HL-60/S4 (cell line): ENCODE data around the gene HPCAL1.

Source experiments
- in situ Hi-C: fragments of 300-500 bp; cut with MboI; formaldehyde crosslinking; loops from 2 replicates; pipeline ENCODE4 v1.14.3; 2022; ENCODE audit warnings: low sequenced_read_pairs

HPCAL1 gene

DNA sequence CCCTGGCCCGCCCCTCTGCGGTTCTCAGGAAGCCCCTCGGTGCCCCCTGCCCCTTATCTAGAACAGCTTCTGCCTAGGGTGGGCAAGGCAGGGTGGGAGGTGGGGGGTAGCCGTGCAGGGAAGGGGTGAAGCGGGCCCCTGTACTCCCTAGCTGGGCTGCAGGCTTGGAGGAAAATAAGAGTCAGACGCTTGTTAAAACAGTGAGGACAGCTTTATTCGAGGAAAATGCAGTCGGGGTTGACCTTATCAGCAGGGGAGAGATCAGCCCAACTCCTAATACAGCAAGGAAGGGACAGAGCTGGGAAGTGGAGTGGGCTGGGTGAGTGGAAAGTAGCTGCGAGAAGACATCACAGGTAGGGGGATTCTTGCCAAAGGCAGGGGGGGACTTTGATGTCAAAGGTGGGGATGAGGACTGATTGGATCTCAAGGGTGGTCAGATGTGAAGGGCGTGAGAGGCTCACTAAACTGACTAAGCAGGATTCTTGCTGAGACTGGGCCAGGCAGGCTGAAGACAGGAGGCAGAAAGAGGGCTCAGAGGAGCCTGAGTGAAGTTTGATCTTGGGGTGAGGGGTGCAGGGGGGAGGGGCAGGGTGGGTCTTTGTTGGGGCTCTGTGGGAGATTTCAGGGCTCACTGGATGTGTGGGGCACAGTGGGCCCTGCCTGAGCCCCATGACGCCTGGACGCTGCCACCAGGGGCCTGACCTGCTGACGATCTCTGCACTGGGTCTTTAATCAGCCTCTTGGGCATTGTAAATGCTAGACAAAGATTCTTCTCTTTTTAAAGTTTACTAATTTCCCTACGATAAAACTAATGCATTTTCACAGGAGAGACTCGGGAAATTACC is 29.9 kb downstream of the HPCAL1 start:
- in situ Hi-C loops = no loop called here

DNA sequence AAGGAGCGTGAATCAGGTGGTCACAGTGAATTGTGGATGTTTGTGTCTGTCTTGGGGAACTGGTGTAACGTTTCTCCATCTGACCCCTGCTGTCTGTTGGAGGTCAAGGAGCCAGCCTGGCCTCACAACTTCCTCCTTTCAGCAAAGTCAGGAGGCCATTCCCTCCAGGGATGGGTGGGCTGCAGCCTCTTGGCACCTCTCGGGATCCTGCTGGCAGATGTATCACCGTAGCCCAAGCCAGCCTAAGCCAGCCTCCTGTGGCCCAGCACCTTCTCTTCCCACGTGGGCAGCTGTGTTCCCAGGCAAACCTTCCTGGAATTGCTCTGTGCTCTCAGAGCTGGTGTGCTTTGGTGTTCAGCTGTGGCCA is 30.5 kb downstream of the HPCAL1 start:
- in situ Hi-C loops = no loop called here

DNA sequence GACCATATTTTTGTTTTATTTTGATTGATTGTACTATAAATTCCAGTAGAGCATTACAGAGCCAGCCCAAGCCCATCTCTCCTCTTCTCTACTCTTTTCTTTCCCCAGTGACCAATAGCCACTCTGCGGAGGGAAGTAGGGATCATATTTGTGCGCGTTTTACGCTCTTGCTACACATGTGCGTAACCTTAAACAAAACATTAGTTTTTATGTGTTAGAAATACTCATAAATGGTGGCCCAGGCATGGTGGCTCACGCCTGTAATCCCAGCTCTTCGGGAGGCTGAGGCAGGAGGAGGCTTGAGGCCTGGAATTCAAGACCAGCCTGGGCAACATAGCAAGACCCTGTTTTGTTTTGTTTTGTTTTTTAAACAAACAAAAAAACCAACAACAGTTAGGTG is 31.3 kb downstream of the HPCAL1 start:
- in situ Hi-C loops = no loop called here

DNA sequence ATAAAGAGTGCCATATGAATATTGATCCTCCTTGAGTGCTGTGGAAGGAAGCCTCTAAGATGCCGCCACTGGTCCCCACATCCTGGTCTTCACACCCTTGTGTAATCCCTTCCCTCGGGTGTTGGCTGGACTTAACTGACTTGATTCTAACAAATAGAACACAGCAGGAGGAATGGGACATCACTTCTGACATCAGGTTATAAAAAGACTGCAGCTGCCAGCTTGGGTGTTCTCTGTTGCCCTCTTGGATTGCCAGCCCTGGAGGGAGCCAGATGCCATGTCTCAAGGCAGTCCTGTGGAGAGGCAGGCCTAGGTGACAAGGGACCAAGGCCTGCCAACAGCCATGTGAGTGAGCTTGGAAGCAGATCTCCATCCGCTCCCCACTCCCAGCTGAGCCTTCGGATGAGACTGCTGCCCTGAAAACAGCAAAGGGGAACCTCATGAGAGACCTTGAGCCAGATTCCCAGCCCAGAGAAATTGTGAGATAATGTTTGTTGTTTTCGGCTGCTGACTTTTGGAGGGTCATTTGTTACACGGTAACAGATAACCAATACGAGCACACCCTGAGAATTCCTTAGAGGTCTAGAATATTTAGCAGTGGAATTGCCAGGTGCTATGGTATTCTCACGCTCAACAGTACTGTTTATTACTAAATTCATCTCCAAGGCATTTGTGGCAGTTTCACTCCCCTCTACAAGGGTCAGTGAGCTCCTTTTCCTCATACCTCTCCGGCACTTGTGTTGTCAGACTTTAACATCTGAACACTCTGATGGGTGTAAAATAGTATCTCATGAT is 32.5 kb downstream of the HPCAL1 start:
- in situ Hi-C loops = no loop called here

DNA sequence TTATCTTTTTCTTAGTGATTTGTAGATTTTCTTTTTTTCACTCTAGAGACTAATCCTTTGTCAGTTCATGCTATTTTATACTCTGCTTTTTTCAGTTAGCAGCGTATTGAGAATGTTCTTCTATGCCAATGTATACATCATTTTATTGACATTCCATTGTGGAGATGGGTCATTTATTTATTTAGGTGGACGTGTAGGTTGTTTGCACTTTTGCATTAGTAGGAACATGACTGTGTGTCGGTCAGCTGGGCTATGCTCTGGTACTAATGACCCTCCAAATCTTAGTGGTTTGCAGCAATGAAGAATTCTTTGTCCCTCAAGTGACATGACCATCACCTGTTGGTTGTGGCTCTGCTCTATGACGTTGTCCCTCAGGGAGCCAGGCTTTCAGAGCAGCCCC is 33.6 kb downstream of the HPCAL1 start:
- in situ Hi-C loops = no loop called here

DNA sequence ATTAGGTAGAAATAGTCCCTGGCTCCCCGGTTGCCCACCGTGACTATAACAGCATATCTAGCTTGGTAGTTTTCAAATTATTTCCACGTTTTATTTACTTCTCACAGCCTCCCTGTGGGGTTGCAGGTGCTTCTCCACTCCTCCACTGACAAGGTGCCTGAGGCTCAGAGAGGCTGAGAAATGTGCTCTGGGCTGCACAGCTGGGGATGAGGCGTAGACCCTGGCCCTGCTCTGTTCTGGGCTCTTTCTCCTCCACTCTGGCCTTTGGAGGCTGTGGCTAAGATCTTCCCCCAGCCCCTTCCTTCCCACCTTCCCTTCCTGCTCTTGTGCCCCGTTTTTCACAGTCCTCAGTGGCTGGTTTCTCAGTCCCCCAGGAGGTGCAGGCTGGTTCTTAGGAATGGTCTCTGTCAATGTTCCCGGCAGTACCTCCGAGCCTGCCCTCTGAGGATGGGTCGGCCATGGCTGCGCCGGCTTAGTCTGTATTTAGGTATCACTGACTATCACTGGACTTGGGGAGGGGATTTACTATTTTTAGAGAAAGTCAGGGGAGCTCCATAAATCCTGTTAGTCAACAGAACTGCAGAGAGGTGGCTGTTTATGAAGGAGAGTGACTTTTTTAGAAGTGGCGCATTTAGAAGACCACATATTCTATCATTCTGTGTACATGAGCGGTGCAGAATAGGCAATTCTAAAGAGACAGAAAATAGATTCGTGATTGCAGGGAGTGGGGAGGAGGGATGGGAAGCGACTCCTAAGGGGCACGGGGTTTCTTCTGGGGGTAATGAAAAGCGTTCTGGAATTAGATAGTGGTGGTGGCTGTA is 35.0 kb downstream of the HPCAL1 start:
- in situ Hi-C loops = no loop called here

DNA sequence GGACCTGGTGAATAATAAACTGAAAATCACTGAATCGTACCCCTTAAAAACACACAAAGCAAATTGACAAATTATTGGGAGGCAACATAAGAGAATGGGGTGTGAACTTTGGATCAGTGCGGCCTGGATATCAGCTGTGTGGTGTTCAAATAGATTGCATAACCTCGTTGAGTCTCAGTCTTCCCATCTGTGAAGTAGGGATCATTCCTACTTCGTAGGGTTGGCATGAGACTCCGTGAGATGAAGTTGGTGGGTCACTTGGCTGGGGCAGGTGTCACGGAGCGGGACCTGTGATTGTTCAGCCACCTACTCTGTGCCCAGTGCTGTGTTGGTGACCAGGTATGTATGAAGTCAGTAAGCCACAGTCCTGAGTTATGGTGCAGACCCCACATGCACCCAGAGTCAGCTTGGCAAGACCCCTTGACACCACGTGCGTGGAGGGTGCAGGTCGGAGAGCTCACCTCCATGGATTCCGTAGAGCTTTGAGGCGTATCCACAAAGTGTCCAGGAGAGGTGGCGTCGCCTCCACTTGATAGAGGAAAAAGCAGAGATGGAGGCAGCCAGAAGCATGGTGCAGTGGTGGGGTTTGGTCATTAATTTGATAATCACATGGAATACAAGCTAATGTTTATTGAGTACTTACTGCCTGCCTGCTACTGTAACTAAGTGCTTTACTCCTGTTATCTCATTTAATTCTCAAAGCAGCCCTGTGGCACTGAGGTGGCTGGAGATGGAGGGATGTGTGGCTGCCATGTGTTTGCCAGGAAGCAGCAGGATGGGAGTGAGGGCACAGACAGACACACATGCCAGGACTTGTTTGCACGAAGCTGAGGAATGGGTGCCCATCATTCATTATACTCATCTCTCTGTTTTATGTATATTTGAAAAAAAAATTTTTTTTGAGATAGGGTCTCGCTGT is 35.8 kb downstream of the HPCAL1 start:
- in situ Hi-C loops = no loop called here

DNA sequence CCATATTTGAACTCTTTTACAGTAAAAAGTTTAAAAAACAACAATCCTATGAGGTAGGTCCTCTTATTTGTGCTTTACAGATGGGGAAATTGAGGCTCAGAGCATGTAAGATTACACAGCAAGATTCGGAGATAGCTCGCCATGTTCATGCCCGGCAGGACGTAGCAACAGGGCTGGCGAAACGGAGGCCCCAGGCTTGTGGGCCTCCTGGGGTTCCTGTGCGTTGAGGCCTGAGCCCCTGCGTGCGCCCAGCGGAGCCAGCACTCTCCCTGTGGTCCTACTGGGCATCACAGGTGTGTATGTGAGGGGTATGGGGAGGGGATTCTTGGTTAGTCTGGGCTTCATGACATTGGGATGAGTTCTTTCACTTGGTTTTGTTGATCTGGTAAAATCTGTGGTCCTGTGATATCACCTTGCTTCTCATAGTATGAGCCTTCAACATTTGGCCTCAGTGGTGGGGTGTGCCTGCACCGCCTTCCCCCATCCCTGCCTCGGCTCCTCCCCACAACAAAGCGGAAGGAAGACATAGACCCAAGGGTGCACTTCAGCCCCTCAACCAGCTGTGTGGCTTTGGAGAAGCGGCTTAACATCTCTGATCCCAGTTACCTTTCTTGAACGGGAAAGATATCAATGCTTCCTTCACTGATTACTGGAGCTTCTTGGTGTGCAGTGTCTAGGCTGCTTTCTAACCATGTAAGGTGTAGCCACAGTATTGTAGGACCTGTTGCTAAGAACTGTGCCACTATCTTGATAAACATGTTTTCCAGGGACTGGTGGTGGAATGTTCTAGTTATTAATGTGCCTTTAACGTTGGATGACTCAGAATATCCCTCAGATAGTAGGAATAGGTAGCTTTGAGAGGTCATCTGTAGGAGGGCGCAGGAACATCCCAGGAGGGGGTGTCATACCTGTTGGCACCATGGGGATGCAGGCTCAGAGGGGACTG is 37.2 kb downstream of the HPCAL1 start:
- in situ Hi-C loops = no loop called here

DNA sequence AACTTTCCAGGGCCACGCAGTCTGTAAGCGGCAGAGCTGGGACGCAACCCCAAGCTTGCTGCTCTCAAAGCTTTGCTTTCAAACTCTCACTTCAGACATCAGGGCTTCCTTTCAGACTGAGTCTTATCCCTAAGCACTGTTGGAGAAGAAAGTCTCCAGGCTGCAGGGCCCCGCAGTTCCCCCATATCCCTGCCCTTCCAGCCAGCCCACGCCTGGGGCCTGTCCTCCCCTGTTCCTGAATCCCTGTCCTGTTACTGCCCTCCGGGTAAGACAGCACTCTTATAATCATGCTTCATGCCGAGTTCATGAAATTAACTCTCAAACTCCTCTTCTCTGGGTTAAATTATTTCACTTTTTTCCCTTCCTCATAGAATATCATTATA is 37.9 kb downstream of the HPCAL1 start:
- in situ Hi-C loops = no loop called here

DNA sequence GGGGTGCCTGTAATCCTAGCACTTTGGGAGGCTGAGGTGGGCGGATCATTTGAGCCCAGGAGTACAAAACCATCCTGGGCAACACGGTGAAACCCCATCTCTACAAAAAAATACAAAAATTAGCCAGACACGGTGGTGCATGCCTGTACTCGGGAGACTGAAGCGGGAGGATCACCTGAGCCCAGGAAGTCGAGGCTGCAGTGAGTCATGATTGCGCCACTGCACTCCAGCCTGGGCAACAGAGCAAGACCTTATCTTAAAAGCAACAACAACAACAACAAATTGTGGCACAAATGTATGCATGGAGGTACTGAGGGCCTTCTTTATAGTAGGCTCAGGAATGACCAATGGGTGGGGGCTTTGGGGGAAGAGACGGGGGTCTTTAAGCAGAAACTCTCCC is 38.5 kb downstream of the HPCAL1 start:
- in situ Hi-C loops = no loop called here

DNA sequence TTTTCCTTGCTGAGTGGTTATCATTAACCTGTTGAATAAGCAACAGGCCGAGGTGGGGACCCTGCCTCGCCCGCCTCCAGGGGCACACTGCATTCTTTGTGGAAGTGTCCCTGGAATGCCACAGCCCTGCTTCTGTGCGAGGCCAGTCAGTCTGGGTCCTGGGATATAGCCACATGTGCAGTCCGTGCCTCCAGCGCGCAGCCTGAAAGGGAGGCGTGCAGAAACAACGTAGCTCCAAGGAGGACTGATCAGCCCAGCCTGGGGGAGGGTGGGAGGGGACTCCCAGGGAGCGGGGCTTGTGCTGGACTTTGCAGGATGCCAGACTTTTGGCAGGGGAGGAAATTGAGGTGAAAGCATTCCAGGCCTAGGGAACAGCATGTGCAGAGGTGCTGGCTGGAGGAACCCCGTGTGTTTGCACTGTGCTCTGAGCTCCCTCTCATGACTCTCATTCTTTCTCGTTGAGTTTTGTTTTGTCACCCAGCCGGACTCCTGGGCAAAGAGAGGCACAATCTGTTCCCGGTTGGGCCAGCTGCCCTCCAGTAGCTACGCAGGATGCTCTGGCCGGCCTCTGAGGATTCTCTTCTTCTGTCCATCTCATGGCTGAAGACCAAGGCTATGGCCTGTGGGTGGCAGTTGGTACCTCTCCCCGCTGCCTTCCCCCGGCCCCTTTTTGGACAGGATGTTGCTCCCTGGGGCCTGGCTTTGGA is 39.7 kb downstream of the HPCAL1 start:
- in situ Hi-C loops = no loop called here

DNA sequence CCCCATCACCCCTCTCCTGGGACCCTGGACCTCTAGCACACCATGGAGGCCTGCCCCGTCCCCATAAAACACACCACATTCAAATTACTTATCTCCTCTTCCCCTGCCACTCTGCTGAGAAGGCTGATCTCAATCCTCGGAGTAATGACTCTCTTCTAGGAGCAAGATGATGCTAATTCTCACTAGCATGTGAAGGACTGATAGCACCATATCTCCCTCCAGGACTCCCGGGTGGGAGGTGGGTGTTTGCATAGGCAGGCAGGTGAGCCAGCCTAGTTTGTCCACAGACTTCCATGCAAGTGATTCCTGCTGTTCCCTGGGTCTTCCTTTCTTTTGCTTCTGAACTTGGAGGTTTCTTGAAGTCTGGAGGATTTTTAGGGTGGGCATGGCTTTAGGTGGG is 40.5 kb downstream of the HPCAL1 start:
- in situ Hi-C loops = no loop called here

DNA sequence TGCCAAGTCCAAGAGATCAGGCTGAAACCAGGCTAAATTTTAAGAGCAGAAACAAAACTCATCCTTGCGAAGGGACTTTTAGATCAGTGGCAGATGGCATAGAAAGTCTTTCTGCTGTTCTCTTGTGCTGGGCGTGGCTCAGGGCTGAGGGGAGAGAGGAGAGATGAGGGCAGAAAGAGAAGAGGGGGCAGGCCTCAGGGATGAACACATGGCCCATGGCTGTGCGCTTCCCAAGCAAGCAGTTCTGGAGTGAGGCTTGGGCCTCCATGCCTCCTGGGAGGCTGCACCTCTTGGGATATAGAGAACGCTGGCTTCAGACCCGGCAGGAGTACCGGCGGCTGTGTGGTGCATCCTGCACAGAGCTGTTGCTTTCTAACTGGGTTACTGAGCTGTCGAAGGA is 41.0 kb downstream of the HPCAL1 start:
- in situ Hi-C loops = no loop called here

DNA sequence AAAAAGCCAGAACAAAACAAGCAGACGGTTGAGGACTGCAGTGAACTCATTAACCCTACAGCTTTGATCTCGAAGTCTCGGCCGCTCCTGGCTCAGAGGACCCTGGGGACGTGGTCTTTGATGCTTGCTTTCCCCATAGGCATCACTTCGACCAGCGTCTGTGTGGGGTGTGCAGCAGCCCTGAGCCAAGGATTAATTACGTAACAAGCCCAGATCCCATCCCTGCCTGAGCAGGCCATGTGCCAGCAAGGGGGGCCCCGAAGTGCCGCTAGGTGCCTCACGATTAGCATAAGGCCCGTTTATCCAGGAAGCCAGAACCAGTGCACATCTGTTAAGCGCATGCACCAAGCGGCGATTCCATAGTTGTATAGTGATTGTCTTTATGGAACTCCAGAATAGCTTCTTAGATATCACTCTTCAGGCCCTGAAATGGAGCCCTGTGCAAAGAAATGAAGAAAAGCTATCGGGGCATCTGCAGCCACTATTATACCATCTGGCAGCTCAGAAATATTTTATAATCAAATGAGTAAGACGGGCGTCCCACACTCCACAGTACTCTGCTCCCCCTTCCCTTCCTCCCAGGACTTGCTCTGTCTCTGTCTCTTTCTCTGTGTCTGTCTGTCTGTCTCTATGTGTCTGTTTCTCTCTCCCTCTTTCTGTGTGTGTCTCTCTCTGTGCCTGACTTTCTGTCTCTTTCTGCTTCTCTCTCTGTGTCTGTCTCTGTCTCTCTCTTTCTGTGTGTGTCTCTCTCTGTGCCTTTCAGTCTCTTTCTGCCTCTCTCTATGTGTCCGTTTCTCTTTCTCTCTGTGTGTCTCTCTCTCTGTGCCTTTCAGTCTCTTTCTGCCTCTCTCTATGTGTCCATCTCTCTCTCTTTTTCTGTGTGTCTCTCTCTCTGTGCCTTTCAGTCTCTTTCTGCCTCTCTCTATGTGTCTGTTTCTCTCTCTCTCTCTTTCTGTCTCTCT is 41.7 kb downstream of the HPCAL1 start:
- in situ Hi-C loops = no loop called here

DNA sequence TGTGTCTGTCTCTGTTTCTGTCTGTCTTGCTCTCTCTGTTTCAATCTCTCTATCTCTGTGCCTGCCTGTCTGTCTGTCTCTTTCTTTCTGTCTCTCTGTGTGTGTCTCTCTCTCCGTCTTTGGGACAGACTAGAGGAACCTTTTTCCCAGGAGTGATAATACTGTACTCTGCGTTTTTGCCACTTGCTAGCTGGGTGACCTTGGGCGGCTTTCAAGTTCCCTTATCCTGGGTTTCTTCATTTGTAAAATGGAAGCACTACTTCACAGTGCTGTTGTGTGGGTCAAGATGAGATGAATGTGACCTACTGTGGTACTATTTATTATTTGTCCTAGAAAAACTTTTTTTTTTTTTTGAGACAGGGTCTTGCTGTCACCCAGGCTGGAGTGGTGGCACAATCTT is 42.4 kb downstream of the HPCAL1 start:
- in situ Hi-C loops = no loop called here

DNA sequence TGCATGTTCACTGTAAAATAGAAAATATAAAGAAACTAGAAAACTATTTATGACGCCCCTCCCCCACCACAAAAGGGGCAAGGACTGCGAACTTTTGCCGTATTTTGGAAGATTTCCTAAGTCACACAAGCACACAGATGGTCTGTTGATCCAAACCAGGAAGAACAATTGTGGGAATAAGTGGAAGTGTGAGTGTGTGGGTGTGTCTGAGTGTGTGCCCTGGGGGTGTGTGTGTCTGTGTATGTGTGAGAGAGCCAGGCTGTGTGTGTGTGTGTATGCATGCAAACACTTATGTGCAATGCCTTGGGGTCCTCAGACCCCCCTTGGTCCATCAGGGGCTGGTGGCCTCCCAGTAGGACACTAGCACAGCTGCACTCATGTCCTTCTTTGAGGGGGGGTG is 43.1 kb downstream of the HPCAL1 start:
- in situ Hi-C loops = no loop called here

DNA sequence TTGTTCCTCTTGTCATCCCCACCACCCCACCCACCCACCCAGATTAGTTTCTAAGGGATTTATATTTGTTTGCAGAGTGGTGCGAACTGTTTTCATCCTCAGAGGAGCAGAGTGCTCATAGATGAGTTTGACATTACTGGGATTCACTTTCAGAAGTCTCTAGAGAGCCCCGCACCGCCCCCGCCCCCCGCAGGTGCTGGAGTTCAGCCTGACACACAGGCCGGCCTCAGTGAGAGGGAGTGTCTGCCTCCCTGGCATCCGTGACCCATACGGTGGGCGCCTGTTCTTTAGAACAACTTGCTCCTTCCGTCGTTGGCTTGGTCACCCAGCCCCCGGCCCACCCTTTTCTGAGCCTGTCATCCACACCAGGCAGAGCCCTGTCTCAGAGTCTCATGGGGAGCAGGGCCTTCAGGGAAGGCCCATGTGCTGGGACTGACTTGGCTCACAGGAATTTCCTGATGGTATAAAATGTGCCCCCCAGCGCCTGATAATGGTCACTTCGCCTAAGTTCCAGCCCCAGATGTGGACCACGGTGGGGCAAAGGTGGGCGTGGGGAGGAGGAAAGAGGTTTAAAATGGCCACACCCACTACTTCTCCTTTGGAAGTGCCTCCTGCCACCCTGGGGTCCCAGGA is 44.3 kb downstream of the HPCAL1 start:
- in situ Hi-C loops = no loop called here
